GM12878 (cell line): Measurements from ENCODE around the gene ZNF260.

Experiments
- EP300 ChIP-seq, 2 experiments: fragments of 150-350 bp in 1 of 2; IDR thresholded peaks; 2 replicates each; pipeline ENCODE4 v1.6.1; 2011 to 2012; ENCODE audit warnings: low read depth in 2 of 2, low read length in 2 of 2, borderline replicate concordance in 1 of 2, improper control_type of control experiment in 1 of 2, inconsistent platforms in 1 of 2; ENCODE audit not compliant: control insufficient read depth in 1 of 2
- FOXM1 ChIP-seq: IDR thresholded peaks from 2 replicates; pipeline ENCODE4 v1.6.1; 2012; ENCODE audit warnings: low read depth, mild to moderate bottlenecking, inconsistent platforms, low read length, moderate library complexity
- JUND ChIP-seq: IDR thresholded peaks from 2 replicates; pipeline ENCODE4 v1.6.1; 2012; ENCODE audit warnings: low read depth, mild to moderate bottlenecking, low read length, improper control_type of control experiment, moderate library complexity
- POLR2AphosphoS5 ChIP-seq: IDR thresholded peaks from 2 replicates; pipeline ENCODE4 v1.6.1; 2011; ENCODE audit warnings: mild to moderate bottlenecking, low read length, inconsistent platforms
- RAD21 ChIP-seq: IDR thresholded peaks from 2 replicates; pipeline ENCODE4 v1.6.1; 2011; ENCODE audit warnings: mild to moderate bottlenecking, low read depth, low read length, moderate library complexity; ENCODE audit not compliant: insufficient read depth
- TF ChIP-seq, protein P1 (sequence below): fragments of 450-650 bp; formaldehyde crosslinking; IDR thresholded peaks from 2 replicates; pipeline ENCODE4 v1.4.0; 2022; ENCODE audit warnings: mild to moderate bottlenecking, moderate library complexity
- TF ChIP-seq, protein P2 (sequence below), 3 experiments: IDR thresholded peaks in 2 of 3; conservative IDR thresholded peaks in 1 of 3; 2 replicates each; pipeline ENCODE4 v1.5.1; 2011; ENCODE audit warnings: low read depth in 3 of 3, low read length in 3 of 3, mild to moderate bottlenecking in 3 of 3, control low read depth in 2 of 3, moderate library complexity in 2 of 3, inconsistent platforms in 1 of 3, mixed read lengths in 1 of 3; ENCODE audit not compliant: control insufficient read depth in 2 of 3, insufficient read depth in 1 of 3; ENCODE audit errors: extremely low read depth in 1 of 3

- TF ChIP-seq, protein P1, sequence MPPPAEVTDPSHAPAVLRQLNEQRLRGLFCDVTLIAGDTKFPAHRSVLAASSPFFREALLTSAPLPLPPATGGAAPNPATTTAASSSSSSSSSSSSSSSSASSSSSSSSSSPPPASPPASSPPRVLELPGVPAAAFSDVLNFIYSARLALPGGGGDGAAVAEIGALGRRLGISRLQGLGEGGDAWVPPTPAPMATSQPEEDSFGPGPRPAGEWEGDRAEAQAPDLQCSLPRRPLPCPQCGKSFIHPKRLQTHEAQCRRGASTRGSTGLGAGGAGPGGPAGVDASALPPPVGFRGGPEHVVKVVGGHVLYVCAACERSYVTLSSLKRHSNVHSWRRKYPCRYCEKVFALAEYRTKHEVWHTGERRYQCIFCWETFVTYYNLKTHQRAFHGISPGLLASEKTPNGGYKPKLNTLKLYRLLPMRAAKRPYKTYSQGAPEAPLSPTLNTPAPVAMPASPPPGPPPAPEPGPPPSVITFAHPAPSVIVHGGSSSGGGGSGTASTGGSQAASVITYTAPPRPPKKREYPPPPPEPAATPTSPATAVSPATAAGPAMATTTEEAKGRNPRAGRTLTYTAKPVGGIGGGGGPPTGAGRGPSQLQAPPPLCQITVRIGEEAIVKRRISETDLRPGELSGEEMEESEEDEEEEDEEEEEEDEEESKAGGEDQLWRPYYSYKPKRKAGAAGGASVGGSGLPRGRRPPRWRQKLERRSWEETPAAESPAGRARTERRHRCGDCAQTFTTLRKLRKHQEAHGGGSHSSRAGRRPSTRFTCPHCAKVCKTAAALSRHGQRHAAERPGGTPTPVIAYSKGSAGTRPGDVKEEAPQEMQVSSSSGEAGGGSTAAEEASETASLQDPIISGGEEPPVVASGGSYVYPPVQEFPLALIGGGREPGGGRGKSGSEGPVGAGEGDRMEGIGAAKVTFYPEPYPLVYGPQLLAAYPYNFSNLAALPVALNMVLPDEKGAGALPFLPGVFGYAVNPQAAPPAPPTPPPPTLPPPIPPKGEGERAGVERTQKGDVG = no peak
- no peak for TF ChIP-seq JUND
- TF ChIP-seq FOXM1 = no peak
- no peak for TF ChIP-seq EP300 (IDR thresholded peaks at IDR 0.05; ENCODE audit: borderline replicate concordance in 1 of 2, control insufficient read depth in 1 of 2, low read depth in 2 of 2, low read length in 2 of 2)
- TF ChIP-seq, protein P2, sequence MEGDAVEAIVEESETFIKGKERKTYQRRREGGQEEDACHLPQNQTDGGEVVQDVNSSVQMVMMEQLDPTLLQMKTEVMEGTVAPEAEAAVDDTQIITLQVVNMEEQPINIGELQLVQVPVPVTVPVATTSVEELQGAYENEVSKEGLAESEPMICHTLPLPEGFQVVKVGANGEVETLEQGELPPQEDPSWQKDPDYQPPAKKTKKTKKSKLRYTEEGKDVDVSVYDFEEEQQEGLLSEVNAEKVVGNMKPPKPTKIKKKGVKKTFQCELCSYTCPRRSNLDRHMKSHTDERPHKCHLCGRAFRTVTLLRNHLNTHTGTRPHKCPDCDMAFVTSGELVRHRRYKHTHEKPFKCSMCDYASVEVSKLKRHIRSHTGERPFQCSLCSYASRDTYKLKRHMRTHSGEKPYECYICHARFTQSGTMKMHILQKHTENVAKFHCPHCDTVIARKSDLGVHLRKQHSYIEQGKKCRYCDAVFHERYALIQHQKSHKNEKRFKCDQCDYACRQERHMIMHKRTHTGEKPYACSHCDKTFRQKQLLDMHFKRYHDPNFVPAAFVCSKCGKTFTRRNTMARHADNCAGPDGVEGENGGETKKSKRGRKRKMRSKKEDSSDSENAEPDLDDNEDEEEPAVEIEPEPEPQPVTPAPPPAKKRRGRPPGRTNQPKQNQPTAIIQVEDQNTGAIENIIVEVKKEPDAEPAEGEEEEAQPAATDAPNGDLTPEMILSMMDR (IDR thresholded peaks at IDR 0.05 in 2 of 3, conservative IDR thresholded peaks at IDR 0.05 in 1 of 3; ENCODE audit: control insufficient read depth in 2 of 3, extremely low read depth in 1 of 3, insufficient read depth in 1 of 3, low read depth in 3 of 3, low read length in 3 of 3) = no peak
- TF ChIP-seq RAD21 = no peak
- TF ChIP-seq POLR2AphosphoS5 = no peak
These were observed 46.7 kb upstream of the ZNF260 start for GRCh38 chr19:36574741-36575140.
